ENCODE results near the gene HPCAL1. TPM values are rescaled to one million over a fixed set of nuclear protein-coding genes. Genes with fewer than 3 reads are reported as not detected.

Gene HPCAL1
- total and polyA plus RNA-seq, 2 experiments from 2014 or later: 8.3 to 25.4 TPM

GRCh38 chr2:10271509-10271908 lies 31.2 kb upstream of the HPCAL1 start:
- no peaks in the 10 kb centered on the region for H3K36me3 Mint-ChIP-seq (ENCODE audit: low read depth)
- no peak overlapping the region for H2AFZ ChIP-seq
- no peaks in the 10 kb centered on the region for H3K27me3 ChIP-seq (ENCODE audit: insufficient read depth)
- ATAC-seq (no peak), DNase-seq (ENCODE audit: low spot score) (no peak)
- no peaks in the 10 kb centered on the region for H3F3A ChIP-seq (replicated peaks; ENCODE audit: low read depth)
- H4K20me1 ChIP-seq (replicated peaks; ENCODE audit: insufficient read depth): no peaks in the 10 kb centered on the region
- H3K36me3 ChIP-seq (ENCODE audit: insufficient read depth): no peaks in the 10 kb centered on the region
- no peak overlapping the region for H3K4me3 ChIP-seq
- peaks cover 7% of the 10 kb centered on the region for H3K27me3 Mint-ChIP-seq (ENCODE audit: insufficient read depth, low read depth, poor library complexity)
- H3K4me2 ChIP-seq: no peak overlapping the region
- H3K27ac Mint-ChIP-seq: no peak overlapping the region
- H3K4me1 Mint-ChIP-seq: peaks cover 2% of the 10 kb centered on the region; the same call in 1 of the 3 replicates
- H3K79me2 ChIP-seq (replicated peaks; ENCODE audit: insufficient read depth): no peaks in the 10 kb centered on the region
- TF ChIP-seq JUNB (IDR thresholded peaks at IDR 0.05; ENCODE audit: unreplicated experiment) (no peak), ZNF462 (CRISPR knock-in tag; IDR thresholded peaks at IDR 0.05) (no peak), POLR2AphosphoS5 (IDR thresholded peaks at IDR 0.05; ENCODE audit: low read depth) (no peak), EZH2 (IDR thresholded peaks at IDR 0.05; ENCODE audit: low read depth, unreplicated experiment) (no peak), NANOG (IDR thresholded peaks at IDR 0.05; ENCODE audit: borderline replicate concordance) (no peak), ZNF331 (CRISPR knock-in tag; IDR thresholded peaks at IDR 0.05; ENCODE audit: low read depth) (no peak), REST (IDR thresholded peaks at IDR 0.05; ENCODE audit: unreplicated experiment) (no peak), EZH2phosphoT487 (IDR thresholded peaks at IDR 0.05; ENCODE audit: unreplicated experiment) (no peak), ZNF114 (CRISPR knock-in tag; IDR thresholded peaks at IDR 0.05) (no peak), CTCF (conservative IDR thresholded peaks at IDR 0.05; ENCODE audit: low read depth in 2 of 2) (no peak), CREB1 (CRISPR knock-in tag; IDR thresholded peaks at IDR 0.05; ENCODE audit: low read depth) (no peak), ETS1 (IDR thresholded peaks at IDR 0.05) (no peak), STAT1 (IDR thresholded peaks at IDR 0.05; ENCODE audit: unreplicated experiment) (no peak)
- no peak overlapping the region for H3K4me3 Mint-ChIP-seq
- H3K9me3 Mint-ChIP-seq: no peaks in the 10 kb centered on the region
- H3K9me2 ChIP-seq (ENCODE audit: insufficient read depth): no peaks in the 10 kb centered on the region
- no peak overlapping the region for H3K27ac ChIP-seq (ENCODE audit: low read depth)
- no peaks in the 10 kb centered on the region for H3K4me1 ChIP-seq (ENCODE audit: insufficient read depth)

Measured in GM23338 (cell line).